ENCODE results near the gene APOBEC3B. TPM values are rescaled to one million over a fixed set of nuclear protein-coding genes. Genes with fewer than 3 reads are reported as not detected.

Gene APOBEC3B
- total and polyA plus RNA-seq, 2 donors (not counting 1 experiment from before 2014, with no cell fraction given) = 2.4 to 7.9 TPM

DNA sequence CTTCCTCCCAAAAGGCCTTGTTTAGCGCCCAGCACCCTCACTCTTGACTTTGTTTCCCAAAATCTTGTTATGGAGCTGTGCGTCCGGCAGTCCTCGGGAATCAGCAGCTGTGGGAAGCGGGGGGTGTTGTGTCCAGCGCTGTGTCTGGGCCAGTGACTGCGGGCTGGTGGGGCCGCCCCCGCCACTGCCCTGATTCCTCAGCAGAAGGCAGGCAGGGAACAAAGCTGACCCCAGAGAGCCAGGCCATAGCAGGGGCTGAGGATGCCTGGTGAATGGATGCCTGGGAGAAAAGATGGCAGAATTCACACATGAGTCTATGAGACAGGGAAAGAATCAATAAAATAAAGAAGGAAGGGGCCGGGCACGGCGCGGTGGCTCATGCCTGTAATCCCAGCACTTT lies 34.4 kb downstream of the APOBEC3B start:
- intact Hi-C loops (cut with micrococcal nuclease) = no loop called here
- Histone ChIP-seq H3K27ac (ENCODE audit: low read length in 2 of 2) (peak overlapping the region in 1 of 2 donors; percentile 18), H3K27me3 (replicated peaks in 1 of 4; ENCODE audit: control extremely low read depth in 1 of 4, control insufficient read depth in 3 of 4, insufficient read depth in 4 of 4, low read length in 3 of 4) (no peaks in the 10 kb centered on the region), H3K4me2 (replicated peaks; ENCODE audit: low read depth, low read length, poor library complexity, severe bottlenecking) (no peak overlapping the region), H3K36me3 (replicated peaks in 1 of 2; ENCODE audit: control extremely low read depth in 1 of 2, control insufficient read depth in 1 of 2, extremely low read depth in 1 of 2, insufficient read depth in 2 of 2, low read length in 1 of 2) (peaks cover 0 to 19% of the 10 kb centered on the region in 2 experiments), H3K9ac (ENCODE audit: low read length) (no peak overlapping the region), H4K20me1 (ENCODE audit: control insufficient read depth, insufficient read depth, low read length, poor library complexity, severe bottlenecking) (no peaks in the 10 kb centered on the region), H3K9me3 (ENCODE audit: control extremely low read depth in 1 of 3, control insufficient read depth in 2 of 3, insufficient read depth in 1 of 3, low read length in 2 of 3) (no peaks in the 10 kb centered on the region), H3K79me2 (ENCODE audit: control insufficient read depth, insufficient read depth, low read length) (peaks cover 61% of the 10 kb centered on the region), H2AFZ (ENCODE audit: insufficient read depth, low read depth, low read length, poor library complexity, severe bottlenecking) (no peak overlapping the region), H3K4me3 (ENCODE audit: control extremely low read depth in 1 of 5, extremely low read depth in 1 of 5, insufficient read depth in 1 of 5, low read depth in 2 of 5, low read length in 4 of 5) (no peak overlapping the region), H3K4me1 (ENCODE audit: control insufficient read depth in 2 of 2, insufficient read depth in 2 of 2, low read length in 2 of 2) (peaks cover 20 to 47% of the 10 kb centered on the region in 2 donors)
- H3K4me3 Mint-ChIP-seq = peak overlapping the region; percentile 62
- ChIA-PET CTCF (interaction anchor here (0.7 to 2.6 kb wide), 2 partner anchors 85 to 147 kb away, joined by 3 to 10 read pairs; no protein-coding TSS in a partner anchor), POLR2A (no interaction called here)
- ATAC-seq (ENCODE audit: low read depth) (no peak), DNase-seq (no peak)
- no peaks in the 10 kb centered on the region for H3K9me3 Mint-ChIP-seq (ENCODE audit: insufficient read depth)
- peaks cover 55% of the 10 kb centered on the region for H3K4me1 Mint-ChIP-seq
- peak overlapping the region; percentile 65 for H3K27ac Mint-ChIP-seq
- TF ChIP-seq, protein P1, sequence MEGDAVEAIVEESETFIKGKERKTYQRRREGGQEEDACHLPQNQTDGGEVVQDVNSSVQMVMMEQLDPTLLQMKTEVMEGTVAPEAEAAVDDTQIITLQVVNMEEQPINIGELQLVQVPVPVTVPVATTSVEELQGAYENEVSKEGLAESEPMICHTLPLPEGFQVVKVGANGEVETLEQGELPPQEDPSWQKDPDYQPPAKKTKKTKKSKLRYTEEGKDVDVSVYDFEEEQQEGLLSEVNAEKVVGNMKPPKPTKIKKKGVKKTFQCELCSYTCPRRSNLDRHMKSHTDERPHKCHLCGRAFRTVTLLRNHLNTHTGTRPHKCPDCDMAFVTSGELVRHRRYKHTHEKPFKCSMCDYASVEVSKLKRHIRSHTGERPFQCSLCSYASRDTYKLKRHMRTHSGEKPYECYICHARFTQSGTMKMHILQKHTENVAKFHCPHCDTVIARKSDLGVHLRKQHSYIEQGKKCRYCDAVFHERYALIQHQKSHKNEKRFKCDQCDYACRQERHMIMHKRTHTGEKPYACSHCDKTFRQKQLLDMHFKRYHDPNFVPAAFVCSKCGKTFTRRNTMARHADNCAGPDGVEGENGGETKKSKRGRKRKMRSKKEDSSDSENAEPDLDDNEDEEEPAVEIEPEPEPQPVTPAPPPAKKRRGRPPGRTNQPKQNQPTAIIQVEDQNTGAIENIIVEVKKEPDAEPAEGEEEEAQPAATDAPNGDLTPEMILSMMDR (IDR thresholded peaks at IDR 0.05) = no peak
- TF ChIP-seq EZH2 (IDR thresholded peaks at IDR 0.05; ENCODE audit: borderline replicate concordance, insufficient read depth, low read depth, low read length, poor library complexity, severe bottlenecking) = no peak
- 99% methylated on average over 13 of the region's 13 CpGs for WGBS (ENCODE audit: insufficient coverage)
- H3K27me3 Mint-ChIP-seq = no peaks in the 10 kb centered on the region

DNA sequence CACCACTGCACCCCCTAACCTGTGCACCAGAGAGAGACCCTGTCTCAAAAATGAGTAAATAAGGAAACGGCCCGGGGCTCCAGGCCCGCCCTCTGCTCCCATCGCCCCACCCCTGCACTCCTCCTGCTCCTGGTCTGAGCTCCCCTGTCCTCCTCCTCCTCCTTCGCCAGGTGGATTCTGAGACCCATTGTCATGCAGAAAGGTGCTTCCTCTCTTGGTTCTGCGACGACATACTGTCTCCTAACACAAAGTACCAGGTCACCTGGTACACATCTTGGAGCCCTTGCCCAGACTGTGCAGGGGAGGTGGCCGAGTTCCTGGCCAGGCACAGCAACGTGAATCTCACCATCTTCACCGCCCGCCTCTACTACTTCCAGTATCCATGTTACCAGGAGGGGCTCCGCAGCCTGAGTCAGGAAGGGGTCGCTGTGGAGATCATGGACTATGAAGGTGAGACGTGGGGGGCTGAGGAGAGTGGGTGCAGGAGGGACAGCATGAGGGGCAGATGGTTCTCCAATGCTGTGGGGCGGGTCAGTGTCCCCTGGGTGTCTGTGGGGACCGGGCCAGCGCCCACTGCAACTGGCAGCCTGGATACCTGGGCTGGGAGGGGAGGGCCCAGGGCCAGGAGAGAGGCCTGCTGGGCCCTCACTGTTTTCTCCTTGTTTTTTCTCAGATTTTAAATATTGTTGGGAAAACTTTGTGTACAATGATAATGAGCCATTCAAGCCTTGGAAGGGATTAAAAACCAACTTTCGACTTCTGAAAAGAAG lies 35.6 kb downstream of the APOBEC3B start:
- Histone ChIP-seq H3K79me2 (ENCODE audit: control insufficient read depth, insufficient read depth, low read length) (peaks cover 61% of the 10 kb centered on the region), H3K9ac (ENCODE audit: low read length) (no peak overlapping the region), H3K4me2 (replicated peaks; ENCODE audit: low read depth, low read length, poor library complexity, severe bottlenecking) (no peak overlapping the region), H4K20me1 (ENCODE audit: control insufficient read depth, insufficient read depth, low read length, poor library complexity, severe bottlenecking) (no peaks in the 10 kb centered on the region), H3K36me3 (replicated peaks in 1 of 2; ENCODE audit: control extremely low read depth in 1 of 2, control insufficient read depth in 1 of 2, extremely low read depth in 1 of 2, insufficient read depth in 2 of 2, low read length in 1 of 2) (peaks cover 0 to 19% of the 10 kb centered on the region in 2 experiments), H3K4me1 (ENCODE audit: control insufficient read depth in 2 of 2, insufficient read depth in 2 of 2, low read length in 2 of 2) (peaks cover 27 to 55% of the 10 kb centered on the region in 2 donors), H2AFZ (ENCODE audit: insufficient read depth, low read depth, low read length, poor library complexity, severe bottlenecking) (no peak overlapping the region), H3K27ac (ENCODE audit: low read length in 2 of 2) (no peak overlapping the region), H3K9me3 (ENCODE audit: control extremely low read depth in 1 of 3, control insufficient read depth in 2 of 3, insufficient read depth in 1 of 3, low read length in 2 of 3) (no peaks in the 10 kb centered on the region), H3K4me3 (ENCODE audit: control extremely low read depth in 1 of 5, extremely low read depth in 1 of 5, insufficient read depth in 1 of 5, low read depth in 2 of 5, low read length in 4 of 5) (no peak overlapping the region), H3K27me3 (replicated peaks in 1 of 4; ENCODE audit: control extremely low read depth in 1 of 4, control insufficient read depth in 3 of 4, insufficient read depth in 4 of 4, low read length in 3 of 4) (no peaks in the 10 kb centered on the region)
- TF ChIP-seq EZH2 (IDR thresholded peaks at IDR 0.05; ENCODE audit: borderline replicate concordance, insufficient read depth, low read depth, low read length, poor library complexity, severe bottlenecking) = no peak
- TF ChIP-seq, protein P1 (IDR thresholded peaks at IDR 0.05) = no peak
- WGBS (ENCODE audit: insufficient coverage) = 92% methylated on average over 13 of the region's 18 CpGs
- DNase-seq (no peak), ATAC-seq (ENCODE audit: low read depth) (no peak)
- H3K27me3 Mint-ChIP-seq = no peaks in the 10 kb centered on the region
- POLR2A ChIA-PET = no interaction called here
- no peaks in the 10 kb centered on the region for H3K9me3 Mint-ChIP-seq (ENCODE audit: insufficient read depth)
- H3K27ac Mint-ChIP-seq = peak overlapping the region; percentile 63
- CTCF ChIA-PET = no interaction called here
- H3K4me1 Mint-ChIP-seq = peaks cover 56% of the 10 kb centered on the region
- peak overlapping the region; percentile 41 for H3K4me3 Mint-ChIP-seq
- intact Hi-C loops (cut with micrococcal nuclease) = no loop called here
